HepG2 (cell line): Measurements from ENCODE around the gene ENG. TPM values are rescaled to one million over a fixed set of nuclear protein-coding genes. Genes with fewer than 3 reads are reported as not detected.
A peak's percentile ranks its signal among the peaks of the same experiment; 100 is the strongest.

Source experiments
- ARID2 ChIP-seq: sonication (generic); formaldehyde crosslinking; IDR thresholded peaks from 2 replicates; pipeline ENCODE4 v1.8.1; 2022; ENCODE audit warnings: mild to moderate bottlenecking, missing genetic modification reagents, borderline replicate concordance
- ATF7 ChIP-seq, 2 experiments: fragments of 450-650 bp in 1 of 2; sonication (generic) in 1 of 2; formaldehyde crosslinking in 1 of 2; IDR thresholded peaks; 2 replicates each; pipeline versions ENCODE4 v1.4.0 to v1.6.1; 2016 to 2020; ENCODE audit warnings: antibody characterized with exemption in 1 of 2, mild to moderate bottlenecking in 1 of 2, missing genetic modification reagents in 1 of 2
- ATM ChIP-seq: fragments of 450-650 bp; IDR thresholded peaks from 2 replicates; pipeline ENCODE4 v1.7.1; 2017; ENCODE audit warnings: mild to moderate bottlenecking, borderline replicate concordance
- E2F2 ChIP-seq: sonication (generic); formaldehyde crosslinking; IDR thresholded peaks from 2 replicates; pipeline ENCODE4 v1.4.0; 2020; ENCODE audit warnings: missing genetic modification reagents, borderline replicate concordance
- EEA1 ChIP-seq: sonication (generic); formaldehyde crosslinking; IDR thresholded peaks from 2 replicates; pipeline ENCODE4 v1.5.1; 2020; ENCODE audit warnings: mild to moderate bottlenecking, missing genetic modification reagents, borderline replicate concordance
- GATAD2A ChIP-seq: IDR thresholded peaks from 2 replicates; pipeline ENCODE4 v1.6.1; 2016
- MXI1 ChIP-seq: IDR thresholded peaks from 3 replicates; pipeline ENCODE4 v1.6.1; 2012; ENCODE audit warnings: low read depth, low read length, inconsistent platforms, borderline replicate concordance
- NAIF1 ChIP-seq: sonication (generic); formaldehyde crosslinking; IDR thresholded peaks from 2 replicates; pipeline ENCODE4 v1.5.0; 2020; ENCODE audit warnings: mild to moderate bottlenecking, missing genetic modification reagents, borderline replicate concordance
- PCBP2 ChIP-seq: fragments of 200-400 bp; formaldehyde crosslinking; optimal IDR thresholded peaks from 2 replicates; pipeline ENCODE3; 2018; ENCODE audit warnings: low read length, low read depth; ENCODE audit not compliant: poor library complexity, severe bottlenecking
- PITX1 ChIP-seq: sonication (generic); formaldehyde crosslinking; IDR thresholded peaks from 2 replicates; pipeline ENCODE4 v1.5.1; 2020; ENCODE audit warnings: mild to moderate bottlenecking, missing genetic modification reagents
- RBAK ChIP-seq: sonication (generic); formaldehyde crosslinking; IDR thresholded peaks from 2 replicates; pipeline ENCODE4 v1.5.1; 2020; ENCODE audit warnings: mild to moderate bottlenecking, missing genetic modification reagents
- REXO4 ChIP-seq: sonication (generic); formaldehyde crosslinking; IDR thresholded peaks from 2 replicates; pipeline ENCODE4 v1.8.0; 2022; ENCODE audit warnings: missing genetic modification reagents, mild to moderate bottlenecking, borderline replicate concordance
- RFX5 ChIP-seq: IDR thresholded peaks from 2 replicates; pipeline ENCODE4 v1.6.1; 2011; ENCODE audit warnings: low read depth, low read length, improper control_type of control experiment
- SATB2 ChIP-seq: sonication (generic); formaldehyde crosslinking; IDR thresholded peaks from 2 replicates; pipeline ENCODE4 v1.5.0; 2020; ENCODE audit warnings: missing genetic modification reagents
- SIN3A ChIP-seq: IDR thresholded peaks from 2 replicates; pipeline ENCODE4 v1.6.1; 2011; ENCODE audit warnings: low read depth, mild to moderate bottlenecking, control low read depth, low read length, borderline replicate concordance
- SMARCE1 ChIP-seq: fragments of 450-650 bp; IDR thresholded peaks from 2 replicates; pipeline ENCODE4 v1.6.1; 2017; ENCODE audit warnings: borderline replicate concordance
- THYN1 ChIP-seq: sonication (generic); formaldehyde crosslinking; IDR thresholded peaks from 2 replicates; pipeline ENCODE4 v1.8.1; 2023; ENCODE audit warnings: low read depth, mild to moderate bottlenecking, moderate library complexity, missing genetic modification reagents, borderline replicate concordance
- ZC3H4 ChIP-seq: sonication (generic); formaldehyde crosslinking; IDR thresholded peaks from 2 replicates; pipeline ENCODE4 v1.4.0; 2020; ENCODE audit warnings: missing genetic modification reagents, borderline replicate concordance
- ZFP62 ChIP-seq: sonication (generic); formaldehyde crosslinking; IDR thresholded peaks from 2 replicates; pipeline ENCODE4 v1.4.0; 2020; ENCODE audit warnings: missing genetic modification reagents
- ZFP91 ChIP-seq: sonication (generic); formaldehyde crosslinking; IDR thresholded peaks from 2 replicates; pipeline ENCODE4 v1.9.0; 2022; ENCODE audit warnings: missing genetic modification reagents, mild to moderate bottlenecking, borderline replicate concordance
- ZFX ChIP-seq: sonication (generic); formaldehyde crosslinking; IDR thresholded peaks from 2 replicates; pipeline ENCODE4 v1.4.0; 2020; ENCODE audit warnings: mild to moderate bottlenecking, low read depth, missing genetic modification reagents, moderate library complexity
- ZNF207 ChIP-seq: fragments of 450-650 bp; IDR thresholded peaks from 2 replicates; pipeline ENCODE4 v1.6.1; 2016; ENCODE audit warnings: antibody characterized with exemption, borderline replicate concordance
- ZNF235 ChIP-seq: sonication (generic); formaldehyde crosslinking; IDR thresholded peaks from 2 replicates; pipeline ENCODE4 v1.8.1; 2023; ENCODE audit warnings: mild to moderate bottlenecking, missing genetic modification reagents, borderline replicate concordance
- ZNF556 ChIP-seq: sonication (generic); formaldehyde crosslinking; IDR thresholded peaks from 2 replicates; pipeline ENCODE4 v1.4.0; 2020; ENCODE audit warnings: mild to moderate bottlenecking, missing genetic modification reagents, borderline replicate concordance
- ZNF749 ChIP-seq: sonication (generic); formaldehyde crosslinking; IDR thresholded peaks from 2 replicates; pipeline ENCODE4 v1.8.0; 2022; ENCODE audit warnings: mild to moderate bottlenecking, missing genetic modification reagents, moderate library complexity, borderline replicate concordance
- polyA plus RNA-seq, 8 experiments: library from polyadenylated mRNA; depleted of rRNA in 3 of 8; stranded (reverse) in 7 of 8; unstranded in 1 of 8; fragments of >200 nt; fragmentation: Illumina TruSeq in 4 of 8; extraction: Trizol in 4 of 8; gene quantifications; 2 replicates each; pipeline versions ENCODE4 v1.2.1 to v1.2.3, GENCODE V29; 2011 to 2016; ENCODE audit warnings: low read depth in 4 of 8, missing spikeins in 1 of 8, mixed read lengths in 1 of 8; ENCODE audit not compliant: insufficient read depth in 1 of 8
- total RNA-seq, 5 experiments: library from RNA; depleted of rRNA; stranded (reverse); fragments of >200 nt; fragmentation: Illumina TruSeq; extraction: Trizol; gene quantifications; 2 replicates each; pipeline ENCODE4 v1.2.3, GENCODE V29; 2016; ENCODE audit warnings: low read depth in 1 of 5
- TF ChIP-seq, protein P1 (sequence below): sonication (generic); formaldehyde crosslinking; IDR thresholded peaks from 2 replicates; pipeline ENCODE4 v1.4.0; 2020; ENCODE audit warnings: missing genetic modification reagents, low read depth, mild to moderate bottlenecking, borderline replicate concordance

Gene ENG
- total and polyA plus RNA-seq, 2 of the 13 experiments (the other 11 are each of a cell fraction or from before 2014, with no cell fraction given) = 0.02 to 1.1 TPM

DNA sequence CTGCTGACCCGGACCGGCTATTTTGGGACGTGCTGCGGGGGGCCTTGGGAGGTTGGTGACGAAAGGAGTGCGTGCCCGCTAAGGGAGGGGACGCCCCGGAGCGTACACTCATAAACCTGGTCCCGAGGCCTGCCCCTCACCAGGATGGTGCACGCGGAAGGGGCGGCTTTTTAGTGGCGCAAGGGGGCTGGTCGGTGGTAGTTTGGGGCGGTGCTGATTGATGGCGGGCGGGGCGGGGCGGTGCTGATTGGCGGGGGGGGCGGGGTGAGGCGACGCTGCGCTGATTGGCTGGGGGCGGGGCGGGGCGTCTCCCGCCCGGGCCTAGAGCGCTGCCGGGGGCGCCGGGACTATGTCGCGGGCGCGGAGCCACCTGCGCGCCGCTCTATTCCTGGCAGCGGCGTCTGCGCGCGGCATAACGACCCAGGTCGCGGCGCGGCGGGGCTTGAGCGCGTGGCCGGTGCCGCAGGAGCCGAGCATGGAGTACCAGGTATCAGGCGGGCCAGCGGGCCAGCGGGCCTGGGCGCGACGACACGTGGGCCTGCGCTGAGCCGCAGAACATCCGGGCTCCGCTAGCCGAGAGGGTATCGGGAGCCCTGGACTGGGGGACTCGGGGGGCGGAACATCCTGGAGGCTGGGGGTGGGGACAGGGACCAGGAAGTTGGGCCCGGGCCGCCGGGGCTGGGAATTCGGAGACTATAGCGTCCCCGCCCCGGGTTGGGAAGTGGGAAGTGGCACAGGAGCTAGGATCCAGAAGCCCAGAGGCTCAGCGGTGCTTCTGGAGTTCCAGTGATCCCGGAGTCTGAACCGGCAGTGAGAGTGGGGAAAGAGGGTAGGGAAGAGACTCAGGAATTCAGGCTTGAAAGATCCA is 51.6 kb downstream of the ENG start, which contains the start of gene FPGS (continued):
- peak; percentile 32; the same call in 1 of the 2 replicates for TF ChIP-seq GATAD2A
- peak; percentile 92; the same call in 1 of the 2 replicates for TF ChIP-seq ZNF235 (CRISPR knock-in tag)
- no peak for TF ChIP-seq SATB2 (CRISPR knock-in tag)
- no peak for TF ChIP-seq ZNF207
- TF ChIP-seq, protein P1, sequence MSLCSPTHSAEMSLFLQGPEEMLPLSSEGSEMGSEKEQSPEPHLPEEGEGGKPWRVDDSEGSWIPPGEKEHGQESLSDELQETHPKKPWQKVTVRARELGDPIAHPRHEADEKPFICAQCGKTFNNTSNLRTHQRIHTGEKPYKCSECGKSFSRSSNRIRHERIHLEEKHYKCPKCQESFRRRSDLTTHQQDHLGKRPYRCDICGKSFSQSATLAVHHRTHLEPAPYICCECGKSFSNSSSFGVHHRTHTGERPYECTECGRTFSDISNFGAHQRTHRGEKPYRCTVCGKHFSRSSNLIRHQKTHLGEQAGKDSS (CRISPR knock-in tag) = no peak; the same call in 1 of the 2 replicates
- TF ChIP-seq REXO4 (CRISPR knock-in tag) = no peak
- no peak for TF ChIP-seq SIN3A
- TF ChIP-seq ZNF749 (CRISPR knock-in tag) = peak; percentile 94
- peak; percentile 67; the same call in 1 of the 2 replicates for TF ChIP-seq EEA1
- no peak for TF ChIP-seq NAIF1 (CRISPR knock-in tag)
- TF ChIP-seq ZFP62 (CRISPR knock-in tag) = no peak
- TF ChIP-seq ZFX (CRISPR knock-in tag) = peak; percentile 99
- no peak for TF ChIP-seq PCBP2
- TF ChIP-seq ATM = no peak
- TF ChIP-seq RBAK (CRISPR knock-in tag) = no peak
- TF ChIP-seq ATF7 (IDR thresholded peaks at IDR 0.05) = no peak
- 0 out of 2 replicates have a peak, but pooled peaks have one; percentile 20 for TF ChIP-seq ATF7 (CRISPR knock-in tag; IDR thresholded peaks at IDR 0.05)
- no peak for TF ChIP-seq SMARCE1
- TF ChIP-seq E2F2 (CRISPR knock-in tag) = 0 out of 2 replicates have a peak, but pooled peaks have one; percentile 58
- no peak; the same call in 1 of the 2 replicates for TF ChIP-seq ZFP91 (CRISPR knock-in tag)
- no peak for TF ChIP-seq THYN1
- TF ChIP-seq MXI1 = peak; percentile 88; the same call in 1 of the 3 replicates
- peak; percentile 69; the same call in 1 of the 2 replicates for TF ChIP-seq ZNF556
- TF ChIP-seq RFX5 = no peak
- TF ChIP-seq PITX1 (CRISPR knock-in tag) = no peak
- TF ChIP-seq ARID2 (CRISPR knock-in tag) = no peak
- TF ChIP-seq ZC3H4 = no peak
